GM21786 (cell line): ENCODE measurements around the gene TNPO3.

ENCODE experiments used
- ATAC-seq: cut with Tn5 transposase; IDR thresholded peaks from one replicate; pipeline ENCODE4 v1.9.1; 2021; ENCODE audit not compliant: unreplicated experiment

TNPO3 gene

DNA sequence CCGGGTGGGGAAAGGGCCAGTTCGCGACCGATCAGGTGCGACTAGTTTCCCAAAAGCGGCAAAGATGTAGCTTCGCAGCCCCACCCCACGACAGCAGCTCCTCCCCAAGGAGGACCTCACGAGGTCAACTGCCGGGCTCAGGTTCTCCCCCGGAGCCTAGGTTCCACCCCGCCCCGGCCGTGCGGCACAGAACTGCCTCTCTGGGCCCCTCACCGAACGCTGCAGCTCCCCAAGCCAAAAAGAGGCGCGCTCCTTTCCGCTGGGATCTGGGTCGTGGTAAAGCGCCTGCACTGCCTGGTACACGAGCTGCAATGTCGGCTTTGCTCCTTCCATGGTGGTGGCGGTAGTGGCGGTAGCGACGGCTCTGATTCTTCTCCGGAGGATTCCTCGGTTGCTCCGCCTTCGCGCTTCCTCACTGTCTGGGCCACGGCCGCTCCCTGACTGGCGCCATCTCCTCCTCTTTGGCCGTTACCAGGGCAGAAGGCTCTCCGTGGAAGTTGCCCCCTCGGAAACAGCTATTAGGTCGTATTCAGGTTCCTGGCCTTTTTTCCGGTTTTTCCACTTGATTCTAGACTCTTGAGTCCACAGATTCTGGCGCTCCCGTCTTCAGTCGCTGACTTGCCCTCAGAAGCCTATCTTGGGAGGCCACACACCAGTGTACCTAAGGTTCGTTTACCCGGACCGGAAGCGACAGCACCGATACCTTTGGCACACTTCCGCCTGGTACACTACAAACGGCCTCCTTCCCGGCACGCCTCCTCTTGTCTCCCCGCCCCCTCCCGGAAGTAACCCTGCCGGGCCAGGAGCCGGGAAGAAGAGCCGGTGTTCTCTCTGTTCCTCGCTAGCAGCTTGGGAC is at the start of gene TNPO3:
Gene TNPO3 (minus strand): TSS at position 674 of the 856 bp plus-strand sequence. CDS start 341 bp downstream, at position 333.
- peak; percentile 81 for ATAC-seq

DNA sequence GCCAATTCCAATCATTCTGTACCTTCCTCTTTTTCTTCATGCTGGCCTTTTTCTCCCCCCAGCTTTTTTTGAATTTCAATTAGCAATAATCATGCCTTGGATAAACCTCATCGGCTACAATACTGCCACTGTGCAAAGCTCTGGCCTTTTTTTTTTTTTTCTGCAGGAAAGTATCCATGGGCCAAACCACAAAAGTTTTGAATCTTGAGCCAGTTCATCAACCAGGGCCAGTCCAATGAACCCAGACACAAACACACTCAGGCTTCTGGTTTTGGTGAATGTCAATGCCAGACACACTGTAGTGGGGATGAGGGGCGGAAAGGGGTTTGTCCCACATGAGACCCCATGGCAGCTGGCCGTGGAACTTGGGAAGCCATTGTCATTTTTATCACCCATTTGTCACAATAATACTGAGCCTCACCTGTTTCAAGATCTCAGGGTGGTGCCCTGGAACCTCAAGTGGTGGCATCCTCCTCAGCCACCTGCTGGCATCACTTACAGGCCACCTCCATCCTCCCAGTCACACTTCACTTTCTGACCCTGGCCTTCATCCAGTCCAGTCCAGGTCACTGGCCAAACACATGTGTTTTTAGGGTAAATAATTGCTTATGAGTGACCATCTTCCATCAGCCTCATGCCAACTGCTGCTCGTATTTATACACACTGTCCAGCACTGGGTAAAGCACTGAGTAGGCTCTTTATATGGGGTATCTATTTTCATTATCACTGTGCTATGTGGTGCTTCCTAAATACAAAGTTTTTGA is 48.8 kb upstream of the TNPO3 start:
- ATAC-seq: no peak

DNA sequence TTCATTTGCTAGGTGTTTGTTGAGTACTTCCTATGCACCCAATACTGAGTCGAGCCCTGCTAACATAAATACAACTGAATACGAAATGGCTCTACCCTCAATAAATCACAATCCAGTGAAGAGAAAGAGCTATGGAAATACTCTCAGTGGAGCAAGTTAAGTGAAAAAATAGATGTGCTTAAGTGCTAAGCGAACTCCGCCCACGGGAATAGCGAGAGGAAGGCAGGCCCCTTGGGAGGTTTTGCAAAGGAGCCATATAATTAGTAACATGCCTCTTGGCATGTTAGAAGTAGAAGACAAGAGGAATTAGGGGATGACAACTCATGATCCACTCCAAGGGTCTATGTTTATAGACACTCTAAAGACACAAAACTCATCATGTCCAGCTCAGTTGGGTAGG is 46.8 kb upstream of the TNPO3 start:
- ATAC-seq: no peak

DNA sequence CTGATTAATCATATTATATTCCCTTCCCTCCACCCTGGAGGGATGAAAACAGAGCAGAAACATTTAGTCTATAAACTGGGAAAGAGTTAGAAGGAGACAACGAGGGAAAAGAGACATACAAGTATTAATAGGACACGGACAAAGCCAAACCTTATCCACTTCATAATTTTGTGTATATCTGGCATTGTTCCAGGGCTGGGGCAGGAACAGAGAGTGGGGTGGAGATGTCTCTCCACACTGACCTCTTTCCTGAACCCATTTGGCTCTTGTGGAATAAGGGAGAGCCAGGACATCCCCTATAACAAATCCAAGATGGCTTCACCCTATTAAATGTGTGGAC is 45.9 kb upstream of the TNPO3 start:
- ATAC-seq: no peak

DNA sequence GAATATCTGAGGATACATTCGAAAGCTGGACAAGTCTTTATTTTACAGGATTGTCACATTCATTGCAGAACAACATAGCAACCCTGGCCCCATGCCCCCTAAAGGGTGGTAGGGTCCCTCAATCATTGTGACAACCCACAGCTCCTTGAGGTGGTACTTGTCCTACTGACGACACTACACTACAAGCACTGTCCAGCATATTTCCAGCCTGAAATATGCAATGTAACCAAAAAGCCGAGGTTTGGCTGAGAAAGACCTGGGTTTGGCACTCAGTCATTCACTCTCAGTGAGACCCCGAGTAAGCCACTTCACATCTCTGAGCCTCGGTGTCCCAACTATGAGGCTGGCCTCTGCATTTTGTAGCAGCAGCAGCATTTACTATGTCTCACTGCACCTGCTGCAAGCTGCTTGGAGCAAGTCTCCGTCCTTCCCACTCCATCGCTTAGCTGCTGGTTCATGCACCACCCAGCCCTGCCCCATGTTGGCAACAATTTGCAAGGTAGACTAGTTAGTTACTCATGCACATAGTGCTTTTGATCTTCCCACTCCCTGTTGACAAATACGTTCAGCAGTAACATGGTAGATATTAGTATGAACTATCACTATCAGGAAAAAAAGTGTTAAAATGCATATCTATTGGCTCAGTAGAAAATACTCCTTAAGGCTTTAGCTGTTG is 43.6 kb upstream of the TNPO3 start:
- no peak for ATAC-seq

DNA sequence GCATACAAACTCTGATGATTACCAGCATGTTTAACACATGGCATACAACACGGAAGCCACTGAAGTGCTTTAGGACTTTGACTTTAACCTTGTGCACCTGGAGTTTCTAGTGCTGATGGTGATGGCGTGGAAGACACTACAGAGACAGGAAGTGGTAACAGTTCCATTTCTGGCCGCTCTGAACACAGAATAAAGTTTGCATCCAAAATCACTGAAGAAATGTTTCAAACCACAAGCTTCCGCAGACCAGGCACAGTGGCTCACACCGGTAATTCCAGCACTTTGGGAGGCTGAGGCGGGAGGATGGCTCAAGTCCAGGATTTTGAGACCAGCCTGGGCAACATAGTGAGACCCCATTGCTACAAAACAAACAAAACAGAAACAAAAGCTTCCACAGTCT is 40.3 kb upstream of the TNPO3 start:
- peak; percentile 83 for ATAC-seq

DNA sequence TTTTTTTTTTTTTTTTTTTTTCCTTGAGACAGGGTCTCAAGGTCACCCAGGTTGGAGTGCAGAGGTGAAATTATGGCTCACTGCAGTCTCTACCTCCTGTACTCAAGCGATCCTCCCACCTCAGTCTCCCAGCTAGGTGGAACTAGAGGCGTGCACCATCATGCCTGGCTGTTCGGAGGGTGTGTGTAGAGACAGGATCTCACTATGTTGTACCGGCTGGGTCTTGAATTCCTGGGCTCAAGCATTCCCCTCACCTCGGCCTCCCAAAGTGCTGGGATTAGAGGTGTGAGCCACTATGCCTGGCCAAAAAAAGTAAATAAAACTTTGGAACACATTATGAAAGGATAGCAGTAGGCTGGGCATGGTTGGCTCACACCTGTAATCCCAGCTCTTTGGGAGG is 39.6 kb upstream of the TNPO3 start:
- no peak for ATAC-seq

DNA sequence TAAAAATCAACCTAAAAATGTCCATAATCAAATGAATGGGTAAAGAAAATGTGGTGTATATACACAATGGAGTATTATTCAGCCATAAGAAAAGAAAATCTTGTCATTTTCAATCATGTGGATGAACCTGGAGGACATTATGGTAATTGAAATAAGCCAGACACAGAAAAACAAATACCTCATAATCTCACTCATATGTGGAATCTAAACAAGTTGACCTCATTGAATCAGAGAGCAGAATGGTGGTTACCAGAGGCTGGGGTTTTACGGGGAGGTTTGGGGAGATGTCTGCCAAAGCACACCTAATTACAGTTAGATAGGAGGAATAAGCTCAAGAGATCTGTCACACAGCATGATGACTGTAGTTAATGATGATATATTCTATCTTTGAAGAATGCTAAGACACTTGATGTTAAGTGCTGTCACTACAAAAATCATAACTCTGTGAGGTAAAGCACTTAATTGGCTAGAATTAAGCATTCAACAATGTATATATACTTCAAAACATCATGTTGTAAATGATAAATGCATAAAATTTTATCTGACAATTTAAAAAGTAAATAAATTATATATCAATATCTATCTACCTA is 39.1 kb upstream of the TNPO3 start:
- ATAC-seq: no peak

DNA sequence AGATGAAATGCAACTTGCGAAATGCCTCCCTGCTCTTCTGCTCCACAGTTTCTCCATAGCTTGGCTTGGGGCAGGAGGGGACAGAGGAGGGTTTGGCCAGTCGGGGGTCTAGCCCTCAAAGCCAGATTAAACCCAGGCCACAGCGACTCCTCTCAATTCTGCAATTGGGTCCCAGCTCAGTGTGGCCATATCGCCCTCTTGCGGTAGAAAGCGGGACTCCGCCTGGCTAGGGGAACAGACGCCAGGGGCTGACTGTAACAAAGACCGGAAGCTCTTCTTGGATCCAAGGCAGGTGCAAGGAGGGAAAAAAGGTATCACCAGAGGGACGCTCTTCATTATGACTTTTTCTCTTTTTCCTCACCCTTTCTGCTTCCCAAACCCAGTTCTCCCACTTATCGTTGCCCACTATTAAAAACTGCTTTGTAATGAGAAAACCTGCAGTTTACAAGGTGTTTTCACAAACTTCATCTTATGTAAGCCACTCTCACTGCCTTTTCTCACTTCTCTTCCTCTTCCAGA is 36.6 kb upstream of the TNPO3 start:
- ATAC-seq: peak; percentile 42

DNA sequence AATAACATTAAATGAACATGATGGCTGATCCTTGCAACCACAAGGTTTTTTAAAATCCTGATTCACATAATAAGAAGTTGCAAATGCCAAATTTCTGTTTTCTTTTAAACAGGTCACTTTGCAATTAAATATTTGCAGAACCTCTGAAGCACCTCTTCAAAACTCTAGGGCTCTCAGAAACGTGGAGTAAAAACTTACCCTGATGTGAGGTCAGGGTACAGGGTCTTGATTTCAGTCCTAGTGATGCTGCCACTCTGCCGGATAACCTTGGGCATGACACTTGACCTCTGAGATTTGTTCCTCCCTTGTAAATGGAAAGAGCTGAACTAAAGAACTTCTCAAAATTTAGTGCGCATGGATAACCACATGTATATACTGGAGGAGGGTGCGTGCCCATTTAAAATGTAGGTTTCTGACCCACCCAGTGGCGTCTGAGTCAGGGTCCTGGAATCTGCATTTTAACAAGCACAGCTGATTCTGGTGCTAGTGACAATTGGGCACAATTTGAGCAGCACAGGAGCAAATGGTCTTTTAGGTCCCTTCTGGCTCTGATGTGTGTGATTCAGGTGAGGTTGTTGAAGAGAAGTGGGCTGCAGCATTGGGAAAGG is 35.5 kb upstream of the TNPO3 start:
- ATAC-seq: no peak

DNA sequence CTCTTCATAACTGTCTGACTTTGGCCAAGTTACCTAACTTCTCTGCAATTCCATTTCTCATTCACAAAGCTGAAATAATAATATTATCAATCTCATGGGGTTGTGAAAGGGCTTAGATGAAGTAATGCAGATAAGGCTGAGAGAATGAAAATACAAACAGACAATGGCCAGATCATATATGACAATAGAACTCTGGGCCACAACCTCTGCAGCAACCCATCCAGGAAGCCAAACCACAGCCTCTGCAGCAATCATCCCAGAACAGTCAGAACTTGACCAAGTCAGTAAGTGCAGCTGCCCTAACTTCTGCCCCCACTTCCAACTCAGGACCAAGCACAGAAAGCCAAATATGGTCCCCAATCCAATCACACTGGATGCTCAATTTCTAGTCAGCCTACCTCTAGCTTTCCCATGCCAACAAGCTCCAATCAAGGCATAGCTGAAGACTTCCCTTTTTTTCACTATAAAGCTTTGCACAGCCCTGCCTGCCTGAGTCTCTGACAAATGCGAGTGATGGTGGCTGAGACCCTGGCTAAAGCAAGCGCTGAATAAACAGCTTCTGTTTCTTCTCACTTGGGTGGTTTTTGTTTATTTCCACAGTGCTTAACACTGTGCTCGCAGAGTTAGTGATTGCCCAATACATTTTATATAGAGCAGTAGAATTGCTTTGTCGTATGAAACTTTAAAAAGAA is 34.8 kb upstream of the TNPO3 start:
- ATAC-seq: peak; percentile 75

DNA sequence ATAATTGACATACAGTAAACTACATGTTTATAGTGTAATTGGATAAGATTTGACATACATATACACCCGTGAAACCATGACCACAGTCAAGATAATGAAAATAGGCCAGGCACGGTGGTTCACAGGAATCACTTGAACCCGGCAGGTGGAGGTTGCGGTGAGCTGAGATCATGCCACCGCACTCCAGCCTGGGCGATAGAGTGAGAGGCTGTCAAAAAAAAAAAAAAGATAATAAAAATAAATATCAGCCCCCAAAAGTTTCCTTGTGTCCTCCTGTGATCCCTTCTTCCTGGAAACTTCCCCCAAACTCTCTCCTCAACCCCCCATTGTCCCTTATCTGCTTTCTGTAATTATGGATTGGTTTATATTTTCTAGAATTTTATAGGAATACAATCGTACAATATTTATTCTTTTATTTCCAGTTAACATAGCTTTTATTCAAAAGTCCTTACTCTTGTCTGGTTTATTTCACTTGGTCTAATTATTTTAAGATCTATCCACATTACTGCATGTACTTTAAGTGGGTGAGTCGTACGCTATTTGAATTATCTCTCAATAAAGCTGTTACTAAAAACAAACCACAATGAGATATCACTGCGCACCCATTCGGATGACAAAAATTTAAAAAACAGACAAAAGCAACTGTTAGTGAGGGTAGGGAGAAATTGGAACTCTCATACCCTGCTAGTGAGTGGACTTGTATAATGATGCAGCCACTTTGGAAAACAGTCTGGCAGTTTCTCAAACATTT is 30.1 kb upstream of the TNPO3 start:
- no peak for ATAC-seq

DNA sequence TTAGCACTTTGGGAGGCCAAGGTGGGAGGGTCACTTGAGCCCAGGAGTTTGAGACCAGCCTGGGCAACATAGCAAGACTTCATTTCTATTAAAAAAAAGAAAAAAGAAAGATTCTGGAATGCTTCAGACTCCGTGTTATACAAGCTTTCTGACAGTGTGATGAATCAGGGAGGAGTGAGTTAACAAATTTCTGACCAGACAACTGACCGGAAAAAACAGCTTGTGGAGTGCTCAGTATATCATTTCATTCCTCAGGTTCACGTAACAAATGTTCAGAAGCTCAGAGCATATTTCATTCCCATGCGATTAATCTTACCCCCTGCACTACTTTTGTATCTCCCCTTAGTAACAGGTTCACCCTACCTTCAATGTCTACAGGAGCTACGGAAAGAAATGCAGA is 28.6 kb upstream of the TNPO3 start:
- no peak for ATAC-seq

DNA sequence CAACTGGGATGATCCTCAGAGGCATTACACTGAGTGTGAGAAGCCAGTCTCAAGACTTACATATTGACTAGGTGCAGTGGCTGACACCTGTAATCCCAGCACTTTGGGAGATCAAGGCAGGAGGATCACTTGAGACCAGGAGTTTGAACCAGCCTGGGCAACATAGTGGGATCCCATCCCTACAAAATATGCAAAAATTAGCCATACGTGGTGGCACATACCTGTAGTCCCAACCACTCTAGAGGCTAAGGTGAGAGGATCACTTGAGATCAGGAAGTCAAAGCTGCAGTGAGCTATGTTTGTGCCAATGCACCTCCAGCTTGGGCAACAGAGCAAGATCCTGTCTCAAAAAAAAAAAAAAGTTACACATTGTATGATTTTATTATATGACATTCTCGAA is 23.5 kb upstream of the TNPO3 start:
- no peak for ATAC-seq

DNA sequence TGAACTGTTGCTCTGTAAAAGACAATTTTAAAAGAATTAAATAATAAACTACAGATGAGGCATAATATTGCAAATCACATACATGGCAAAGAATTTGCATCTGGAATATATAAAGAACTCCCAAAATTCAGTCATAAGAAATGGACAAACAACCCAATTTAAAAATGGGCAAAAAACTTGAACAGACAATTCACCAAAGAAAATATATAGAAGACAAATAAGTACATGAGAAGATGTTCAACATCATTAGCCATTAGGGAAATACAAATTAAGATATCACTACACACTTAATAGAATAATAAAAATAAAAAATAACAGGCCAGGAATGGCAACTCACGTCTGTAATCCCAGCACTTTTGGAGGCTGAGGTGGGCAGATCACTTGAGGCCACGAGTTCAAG is 22.0 kb upstream of the TNPO3 start:
- no peak for ATAC-seq

DNA sequence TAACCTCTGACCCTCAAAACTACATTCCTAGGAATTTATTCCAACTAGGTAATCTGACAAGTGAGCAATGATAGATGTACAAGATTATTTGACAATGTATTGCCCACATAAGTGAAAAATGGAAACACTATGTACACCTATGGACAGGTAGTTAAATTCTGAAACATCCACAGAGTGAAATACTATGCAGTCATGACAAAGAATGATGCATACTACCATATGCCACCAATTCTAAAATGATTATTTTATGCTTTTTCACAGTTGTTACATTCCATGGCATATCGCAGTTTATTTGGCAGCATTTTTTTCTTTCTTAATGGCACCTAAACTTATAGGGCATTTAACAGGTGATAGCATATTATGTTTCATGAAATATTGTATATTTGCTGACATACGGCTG is 20.1 kb upstream of the TNPO3 start:
- ATAC-seq: no peak

DNA sequence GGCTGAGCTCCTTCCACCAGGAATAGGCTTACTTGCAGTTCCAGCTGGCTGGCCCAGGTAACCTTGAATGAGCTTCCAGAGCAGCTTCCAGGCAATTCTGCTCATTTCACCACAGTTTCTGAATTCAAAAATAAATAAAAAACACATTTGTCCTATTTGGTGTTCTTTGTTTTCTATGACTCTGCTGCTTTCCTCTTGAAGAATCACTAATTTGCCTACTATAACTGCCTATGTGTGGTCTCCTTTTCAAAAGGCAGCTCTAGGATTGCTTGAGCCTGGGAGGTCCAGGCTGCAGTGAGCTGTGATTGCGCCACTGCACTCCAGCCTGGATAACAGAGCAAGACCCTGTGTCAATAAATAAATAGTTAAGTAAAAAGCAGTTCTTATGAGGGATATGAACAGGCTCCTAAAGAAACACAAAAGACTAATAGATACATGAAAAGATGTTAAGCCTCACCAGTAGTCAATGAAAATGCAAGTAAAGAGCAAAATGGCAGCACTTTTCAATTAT is 19.5 kb upstream of the TNPO3 start:
- no peak for ATAC-seq

DNA sequence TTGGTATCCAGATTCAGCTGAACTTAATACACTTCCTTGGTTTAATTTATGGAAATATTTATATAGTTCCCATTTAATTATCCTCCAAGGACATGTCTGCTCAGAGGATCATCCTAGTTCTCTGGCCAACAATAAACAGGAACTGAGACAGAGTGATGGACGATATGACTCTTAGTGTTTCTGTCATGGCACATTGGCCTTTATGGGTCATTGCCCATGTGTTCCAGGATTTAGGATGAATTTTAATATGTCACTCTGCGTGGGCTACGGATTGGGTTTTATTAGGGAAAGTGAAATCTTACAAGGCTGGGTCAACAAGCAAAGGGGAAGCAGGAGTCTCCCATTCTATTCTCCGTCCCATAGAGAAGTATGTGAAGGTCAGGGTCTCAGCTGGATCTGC is 18.8 kb upstream of the TNPO3 start:
- ATAC-seq: no peak

DNA sequence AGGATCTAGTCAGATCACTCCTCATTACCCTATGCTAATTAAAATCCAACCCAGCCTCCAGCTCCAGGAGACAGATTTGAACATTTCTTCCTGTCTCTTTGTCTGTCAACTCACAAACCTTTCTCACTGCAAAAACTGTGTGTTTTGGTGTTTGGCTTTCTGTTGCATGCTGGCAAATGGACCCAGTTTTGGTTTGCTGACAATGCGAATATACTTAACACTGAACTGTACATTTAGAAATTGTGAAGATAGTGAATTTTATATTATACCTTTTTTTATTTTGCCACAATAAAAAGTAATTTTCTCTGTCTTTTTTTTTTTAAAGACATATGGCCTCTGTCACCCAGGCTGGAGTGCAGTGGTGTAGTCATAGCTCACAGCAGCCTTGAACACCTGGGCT is 18.3 kb upstream of the TNPO3 start:
- ATAC-seq: no peak
